ENCODE data around the gene PSMD8.
"Not testable (repeated sequence)": the region's sequence is repeated elsewhere in the genome, so short reads cannot be mapped to it uniquely, and the experiment has no call there.

Gene PSMD8

DNA sequence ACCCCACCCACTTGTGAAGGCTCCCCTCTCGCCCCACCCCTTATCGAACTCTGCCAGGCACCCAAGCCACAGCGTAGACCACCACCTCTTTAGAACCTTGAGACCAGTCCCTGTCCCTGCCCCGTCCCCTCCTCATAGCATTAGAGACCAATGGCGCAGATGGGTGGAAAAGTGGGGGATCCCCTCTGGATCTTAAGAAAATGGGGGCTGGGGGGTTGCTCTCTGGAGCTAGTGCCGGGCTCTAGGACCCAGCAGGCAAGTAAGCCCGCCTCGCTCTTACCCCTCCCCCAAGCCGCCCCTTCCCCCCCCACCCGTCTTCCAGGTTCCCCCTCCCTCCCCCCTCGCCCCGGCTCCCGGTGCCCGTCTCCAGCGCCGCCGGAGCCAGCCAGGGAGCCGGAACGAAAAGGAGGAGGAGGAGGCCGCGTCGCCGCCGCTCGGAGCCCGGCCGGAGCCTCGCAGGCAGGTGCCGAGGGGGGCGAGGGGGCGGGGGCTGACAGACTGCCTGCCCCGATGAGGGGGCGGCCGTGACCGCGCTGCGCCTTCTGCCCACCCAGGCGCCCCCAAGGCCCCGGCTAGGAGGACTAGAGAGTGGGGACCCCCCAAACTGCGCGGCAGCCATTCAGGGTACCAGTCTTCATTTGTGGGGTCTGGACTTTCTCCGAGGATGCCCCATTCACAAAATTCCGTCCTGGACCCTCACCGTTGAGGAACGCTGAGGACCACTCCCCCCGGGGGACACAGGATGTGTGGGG lies 14.2 kb downstream of the PSMD8 start, which contains the start of gene SPRED3:
SPRED3 (plus strand) TSS at position 349 of the 752 bp plus-strand sequence. CDS start 1,606 bp downstream, outside the sequence.
- DNase-seq = no peak

DNA sequence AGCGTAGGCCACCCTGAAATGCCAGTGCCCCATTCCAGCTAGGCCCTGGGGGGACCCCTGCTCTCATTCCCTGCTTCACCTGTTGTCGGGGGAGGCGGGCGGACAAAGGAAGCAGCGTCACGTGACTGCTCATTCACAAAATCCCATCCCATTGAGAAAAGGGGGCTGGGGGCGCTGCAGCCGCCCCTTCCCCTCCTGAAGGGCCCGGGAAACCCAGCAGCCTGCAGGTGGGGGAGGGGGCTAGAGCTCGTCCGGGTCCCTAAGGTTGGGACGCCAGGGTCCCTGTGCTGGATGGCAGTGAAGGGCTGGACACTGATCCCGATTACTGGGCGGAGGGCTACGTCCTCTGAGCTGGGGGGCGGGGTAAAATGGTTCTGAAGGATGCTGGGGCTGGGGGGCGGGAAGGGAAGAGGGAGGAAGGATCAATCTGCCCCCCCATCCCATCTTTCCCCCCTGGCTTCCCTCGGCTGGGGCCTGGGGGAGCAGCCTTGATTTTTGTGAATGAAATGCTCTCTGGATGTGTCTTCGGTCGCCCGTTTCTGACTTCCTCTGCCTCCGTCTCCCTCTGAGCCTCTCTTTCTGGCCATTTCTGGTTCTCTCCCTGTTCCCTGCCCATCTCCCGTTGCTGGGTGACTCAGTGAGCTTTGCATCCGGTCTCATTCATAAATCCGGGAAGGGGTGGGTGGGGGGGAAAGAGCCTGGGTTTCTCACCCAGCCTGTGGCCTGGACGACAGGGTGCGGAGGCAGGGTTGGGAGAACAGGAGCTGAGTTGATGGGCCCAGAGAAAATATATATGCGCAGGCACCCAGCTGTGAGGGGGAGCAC lies 14.9 kb downstream of the PSMD8 start:
- no peak for DNase-seq

DNA sequence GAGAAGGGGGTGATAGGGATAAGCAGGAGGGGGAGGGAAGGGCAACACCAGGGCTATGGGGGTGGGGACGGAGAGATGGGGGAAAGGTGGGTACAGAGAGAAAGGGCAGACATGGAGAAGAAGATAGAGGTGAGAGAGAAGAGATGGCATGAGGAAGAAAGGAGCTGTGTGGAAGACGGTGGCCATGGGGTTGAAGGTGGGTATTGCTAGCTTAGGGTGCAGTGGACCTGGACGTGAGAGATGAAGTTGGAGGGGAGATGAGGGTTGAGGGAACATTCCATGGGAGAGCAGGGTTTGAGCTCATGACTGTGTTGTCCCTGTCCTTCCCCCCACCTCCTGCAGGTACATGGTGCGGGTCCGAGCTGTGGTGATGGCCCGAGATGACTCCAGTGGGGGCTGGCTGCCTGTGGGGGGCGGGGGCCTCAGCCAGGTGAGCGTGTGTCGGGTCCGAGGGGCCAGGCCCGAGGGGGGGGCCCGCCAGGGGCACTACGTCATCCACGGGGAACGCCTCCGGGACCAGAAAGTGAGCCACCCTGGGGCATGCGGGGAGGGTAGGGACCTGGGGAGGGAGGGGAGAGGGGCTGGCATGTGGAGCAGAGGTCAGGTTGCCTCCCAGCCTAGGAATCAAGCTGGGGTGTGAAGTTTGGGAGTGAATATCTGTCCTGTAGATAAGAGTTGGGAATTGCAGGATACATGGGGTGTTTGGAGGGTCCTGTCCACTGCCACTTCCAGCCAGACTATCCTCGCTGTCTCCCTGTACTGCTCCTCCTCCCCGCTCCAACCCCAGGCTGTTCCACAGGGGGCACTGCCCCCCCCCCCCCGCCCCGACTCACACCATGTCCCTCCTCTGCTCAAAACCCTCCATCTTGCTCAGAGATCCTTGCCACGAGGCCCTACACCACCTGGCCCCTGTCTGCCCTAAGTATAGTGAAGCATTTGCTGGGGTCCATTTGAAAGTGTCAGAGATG lies 15.9 kb downstream of the PSMD8 start:
- no peak for DNase-seq

DNA sequence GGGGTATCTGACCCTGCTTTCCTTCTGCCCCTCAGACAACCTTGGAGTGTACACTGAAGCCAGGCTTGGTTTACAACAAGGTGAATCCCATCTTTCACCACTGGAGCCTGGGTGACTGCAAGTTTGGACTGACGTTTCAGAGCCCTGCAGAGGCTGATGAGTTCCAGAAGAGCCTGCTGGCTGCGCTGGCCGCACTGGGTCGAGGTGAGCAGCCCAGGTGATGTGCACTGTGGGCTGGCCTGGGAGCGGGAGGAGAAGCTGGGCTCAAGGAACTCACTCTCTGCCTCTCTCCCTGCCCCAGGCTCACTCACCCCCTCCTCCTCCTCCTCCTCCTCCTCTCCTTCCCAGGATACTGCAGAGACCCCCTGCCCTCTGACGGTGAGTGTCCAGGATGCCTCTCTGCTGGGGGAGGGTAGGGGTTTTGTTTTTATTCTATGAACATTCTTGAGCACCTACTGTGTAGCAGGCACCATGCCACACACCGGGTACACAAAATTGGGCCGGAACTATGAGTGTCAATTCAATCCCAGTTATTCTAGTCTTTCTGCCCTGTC lies 17.6 kb downstream of the PSMD8 start:
- DNase-seq = no peak

GRCh38 chr19:38392707-38393308 lies 18.4 kb downstream of the PSMD8 start:
- no peak for DNase-seq

GRCh38 chr19:38394488-38394887 lies 20.1 kb downstream of the PSMD8 start:
- DNase-seq = no peak

GRCh38 chr19:38395381-38396114 lies 21.2 kb downstream of the PSMD8 start:
- DNase-seq = no peak

DNA sequence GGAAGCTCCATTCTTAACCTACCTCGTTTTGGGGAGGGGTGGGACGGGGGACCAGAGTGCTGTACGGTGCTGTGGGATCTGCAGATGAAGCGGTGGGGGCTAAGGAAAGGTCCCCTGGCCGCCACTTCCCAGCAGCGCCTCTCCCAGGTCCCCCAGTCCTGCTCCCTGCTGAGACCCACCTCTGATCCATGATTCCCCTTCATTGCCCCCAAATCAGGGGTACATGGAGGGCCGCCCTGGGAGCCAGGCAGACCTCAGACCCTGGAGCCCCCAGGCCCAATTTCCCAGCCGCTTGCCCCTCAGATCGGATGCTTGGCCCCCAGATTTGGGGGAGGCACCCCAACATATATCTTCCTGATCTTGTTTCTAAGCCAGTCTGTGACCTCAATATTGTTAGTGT lies 24.7 kb downstream of the PSMD8 start:
- no peak for DNase-seq

DNA sequence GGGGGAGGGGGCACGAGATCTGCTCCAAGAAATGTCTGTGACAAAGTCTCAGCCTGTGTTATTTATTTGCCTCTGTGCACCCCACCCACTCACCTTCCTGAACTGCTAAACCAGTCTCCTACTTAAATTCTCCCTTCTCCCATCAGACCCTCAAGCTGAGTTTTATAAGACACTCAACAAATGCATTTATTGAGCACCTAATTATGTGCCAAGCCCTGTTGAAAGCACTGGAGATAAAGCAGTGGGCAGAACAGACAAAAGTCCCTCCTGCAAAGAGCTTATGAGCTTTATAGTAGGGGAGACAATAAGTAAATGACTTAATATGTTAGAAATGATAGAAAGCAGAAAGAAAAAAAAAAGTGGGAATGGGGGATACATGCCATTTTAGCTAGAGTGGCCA lies 25.2 kb downstream of the PSMD8 start:
- DNase-seq = no peak

DNA sequence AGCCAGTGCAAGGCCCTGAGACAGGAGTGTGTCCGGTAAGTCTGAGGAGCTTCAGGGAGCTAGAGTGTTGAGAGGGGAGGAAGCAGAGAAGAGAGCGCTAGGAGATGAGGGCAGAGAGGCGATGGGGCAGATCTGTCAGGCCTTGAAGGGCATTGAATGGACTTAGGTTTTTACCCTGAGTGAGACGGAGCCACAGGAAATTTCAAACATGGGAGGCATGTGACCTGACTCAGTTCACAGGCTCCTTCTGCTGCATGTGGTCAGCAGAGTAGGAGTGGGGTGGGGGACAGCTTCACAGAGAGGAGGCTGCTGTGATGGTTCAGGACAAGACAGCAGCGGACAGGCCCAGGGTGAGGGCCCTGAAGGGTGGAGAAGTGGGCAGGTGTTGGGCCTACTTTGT lies 26.0 kb downstream of the PSMD8 start:
- DNase-seq = no peak

DNA sequence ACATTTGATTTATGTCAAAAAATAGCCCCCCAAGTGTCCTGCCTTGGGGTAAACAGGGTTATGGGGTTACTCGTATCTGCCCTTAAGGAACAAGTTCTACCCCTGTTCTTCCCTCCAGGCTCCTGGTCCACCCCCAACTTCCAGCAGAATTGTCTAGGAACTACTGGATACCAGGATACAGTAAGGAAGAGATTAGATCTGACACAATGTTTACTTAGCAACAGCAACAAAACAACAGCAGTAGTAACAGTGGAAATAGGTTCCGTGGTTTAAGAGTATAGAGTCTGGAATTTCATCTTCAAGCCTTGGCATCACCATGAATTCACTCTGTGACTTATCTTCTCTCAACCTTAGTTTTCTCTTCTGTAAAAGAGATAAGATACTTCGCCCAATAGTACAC lies 26.8 kb downstream of the PSMD8 start:
- DNase-seq = no peak

DNA sequence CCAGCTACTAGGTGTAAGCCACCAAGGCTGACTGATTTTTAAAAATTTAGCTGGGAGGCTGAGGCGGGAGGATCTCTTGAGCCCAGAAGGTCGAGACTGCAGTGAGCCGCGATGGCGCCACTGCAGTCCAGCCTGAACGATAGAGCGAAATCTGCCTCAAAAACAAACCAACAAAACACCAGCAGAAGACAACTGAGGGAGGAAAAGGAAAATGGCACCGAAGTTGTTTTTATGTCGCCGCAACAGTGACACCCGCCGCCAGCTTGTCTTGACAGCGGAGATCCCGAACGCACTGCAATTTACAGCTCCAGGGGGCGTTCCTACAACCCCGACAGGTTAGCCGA lies 28.2 kb downstream of the PSMD8 start:
- DNase-seq = no peak

GRCh38 chr19:38402967-38403674 lies 28.8 kb downstream of the PSMD8 start, which contains the start of gene FAM98C:
Gene FAM98C, plus strand, starts transcription at chr19:38403093. Its CDS starts 61 bp downstream, at chr19:38403154.
- peak; percentile 86 for DNase-seq

- DNase-seq = no peak
These were observed 30.5 kb downstream of the PSMD8 start for GRCh38 chr19:38404858-38405257.

- DNase-seq = no peak
These were observed 30.9 kb downstream of the PSMD8 start for GRCh38 chr19:38405276-38405675.

DNA sequence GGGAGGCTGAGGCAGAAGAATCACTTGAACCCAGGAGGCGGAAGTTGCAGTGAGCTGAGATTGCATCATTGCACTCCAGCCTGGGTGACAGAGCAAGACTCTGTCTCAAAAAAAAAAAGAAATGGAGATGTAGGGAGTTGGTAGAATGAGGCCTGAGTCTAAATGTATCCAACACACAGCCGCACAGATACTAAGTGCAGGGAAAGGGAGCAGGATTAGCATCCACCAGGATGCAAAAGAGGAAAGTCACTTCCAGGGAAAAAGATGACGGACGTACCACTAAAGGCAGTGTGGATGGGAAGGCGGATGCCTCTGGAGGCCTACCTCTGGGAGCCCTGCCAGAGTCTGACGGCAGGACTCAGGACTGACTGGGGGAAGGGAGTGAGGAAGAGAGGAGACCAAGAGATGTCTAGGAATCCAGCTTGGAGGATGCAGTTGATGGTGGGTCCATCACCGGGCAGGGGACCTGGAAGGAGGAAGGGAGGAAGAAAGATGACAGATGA lies 35.3 kb downstream of the PSMD8 start:
- peak; percentile 18 for DNase-seq

DNA sequence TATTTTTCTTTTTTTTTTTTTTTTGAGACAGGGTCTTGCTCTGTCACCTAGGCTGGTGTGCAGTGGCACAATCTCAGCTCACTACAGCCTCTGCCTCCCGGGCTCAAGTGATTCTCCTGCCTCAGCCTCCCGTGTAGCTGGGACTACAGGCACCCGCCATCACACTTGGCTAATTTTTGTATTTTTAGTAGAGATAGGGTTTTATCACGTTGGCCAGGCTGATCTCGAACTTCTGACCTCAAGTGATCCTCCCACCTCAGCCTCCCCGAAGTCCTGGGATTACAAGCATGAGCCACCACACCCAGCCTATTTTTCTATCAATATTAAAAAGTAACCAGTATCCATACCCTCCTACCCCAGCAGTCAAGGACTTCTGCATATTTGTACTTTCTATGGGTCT lies 36.0 kb downstream of the PSMD8 start:
- not testable (repeated sequence) for DNase-seq

GRCh38 chr19:38411041-38411712 lies 36.8 kb downstream of the PSMD8 start:
- no peak for DNase-seq

DNA sequence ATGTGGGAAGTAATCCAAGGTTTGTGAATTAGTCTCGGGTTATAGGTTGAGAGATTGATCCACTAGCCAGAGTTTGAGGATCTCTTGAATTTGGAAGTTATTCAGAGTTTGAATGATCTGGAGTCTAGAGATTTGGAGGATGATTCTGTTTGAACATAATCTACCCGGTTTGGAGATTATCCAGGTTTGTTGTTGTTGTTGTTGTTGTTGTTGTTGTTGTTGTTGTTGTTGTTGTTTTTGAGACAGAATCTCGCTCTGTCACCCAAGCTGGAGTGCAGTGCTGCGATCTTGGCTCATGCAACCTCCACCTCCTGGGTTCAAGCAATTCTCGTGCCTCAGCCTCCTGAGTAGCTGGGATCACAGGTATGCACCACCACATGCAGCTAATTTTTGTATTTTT lies 37.5 kb downstream of the PSMD8 start:
- not testable (repeated sequence) for DNase-seq

- no peak for DNase-seq
These were observed 38.1 kb downstream of the PSMD8 start for GRCh38 chr19:38412491-38412890.

Data from DMS 273 treated with DMSO at 0.1 percent for 48 hours (cell line).